H1 (cell line): Measurements from ENCODE around the gene QSOX2. TPM values are rescaled to one million over a fixed set of nuclear protein-coding genes. Genes with fewer than 3 reads are reported as not detected.
A peak's percentile ranks its signal among the peaks of the same experiment; 100 is the strongest.

Source experiments
- CBX5 ChIP-seq: fragments of 300-800, 300-1000 bp; sonication (generic); IDR thresholded peaks from 2 replicates; pipeline ENCODE4 v1.7.1; 2016; ENCODE audit warnings: antibody characterized with exemption, low read length, low read depth
- CHD7 ChIP-seq: fragments of 300-600 bp; sonication (generic); IDR thresholded peaks from 2 replicates; pipeline ENCODE4 v1.7.1; 2012; ENCODE audit warnings: low read length, moderate library complexity, mild to moderate bottlenecking, inconsistent platforms; ENCODE audit not compliant: insufficient replicate concordance
- CTCF ChIP-seq, 3 experiments: IDR thresholded peaks; 1 replicate in 2 of 3; 2 replicates in 1 of 3; pipeline versions ENCODE4 v1.5.1 to v1.6.1; 2011; ENCODE audit warnings: low read length in 3 of 3, mild to moderate bottlenecking in 3 of 3, inconsistent platforms in 2 of 3, low read depth in 1 of 3, moderate library complexity in 1 of 3; ENCODE audit not compliant: insufficient read depth in 1 of 3; ENCODE audit errors: control extremely low read depth in 1 of 3
- KDM4A ChIP-seq: IDR thresholded peaks from one replicate; pipeline ENCODE4 v1.7.1; 2012; ENCODE audit warnings: low read depth, mild to moderate bottlenecking, moderate library complexity, low read length, inconsistent platforms; ENCODE audit not compliant: severe bottlenecking
- KDM5A ChIP-seq: fragments of 200-600 bp; IDR thresholded peaks from 2 replicates; pipeline ENCODE4 v1.7.1; 2012; ENCODE audit warnings: mild to moderate bottlenecking, low read length, inconsistent platforms, mixed read lengths
- NANOG ChIP-seq: IDR thresholded peaks from 2 replicates; pipeline ENCODE4 v1.6.1; 2011; ENCODE audit warnings: low read length, low read depth, mild to moderate bottlenecking, inconsistent platforms; ENCODE audit not compliant: insufficient read depth, poor library complexity, severe bottlenecking
- POLR2AphosphoS5 ChIP-seq: IDR thresholded peaks from 2 replicates; pipeline ENCODE4 v1.6.1; 2011; ENCODE audit warnings: low read depth, low read length
- polyA plus RNA-seq, 7 experiments: library from polyadenylated mRNA; depleted of rRNA in 3 of 7; stranded (reverse) in 5 of 7; unstranded in 2 of 7; fragments of >200 nt in 5 of 7; fragments of 200-250 nt in 2 of 7; gene quantifications; 1 replicate in 5 of 7; 2 replicates in 1 of 7; 4 replicates in 1 of 7; pipeline versions ENCODE4 v1.2.1 to v1.2.3, GENCODE V29; 2011 to 2013; ENCODE audit warnings: missing spikeins in 2 of 7, mixed read lengths in 2 of 7
- total RNA-seq: library from RNA; stranded (reverse); fragmentation: NEBNext Ultra II Directional; extraction: Animal tissue kit (Norgen Biotek cat#: 25700); gene quantifications from 2 replicates; pipeline ENCODE4 v1.2.1, GENCODE V29; 2021

The QSOX2 gene
- total and polyA plus RNA-seq, 2 of the 8 experiments (the other 6 are each of a cell fraction or from before 2014, with no cell fraction given) = 18.0 to 28.6 TPM

GRCh38 chr9:136198605-136199083, 47.0 kb downstream of the QSOX2 start (continued):
- TF ChIP-seq CHD7 (no peak), NANOG (no peak), KDM4A (peak; percentile 19), POLR2AphosphoS5 (no peak), CBX5 (no peak), KDM5A (no peak), CTCF (IDR thresholded peaks at IDR 0.05; ENCODE audit: control extremely low read depth in 1 of 3, insufficient read depth in 1 of 3, low read depth in 1 of 3, low read length in 3 of 3) (no peak)
